Ovary (tissue), 9 donors: ENCODE measurements around the gene DNAAF8. TPM values are rescaled to one million over a fixed set of nuclear protein-coding genes. Genes with fewer than 3 reads are reported as not detected.

Source experiments
- DNase-seq, 5 donors: peaks; one replicate each; pipeline ENCODE4 v3.0.0-alpha.2; 2019 to 2020
- H3K27ac ChIP-seq, 2 donors: fragments of 200-600 bp; one replicate each; pipeline versions ENCODE4 v1.5.1 to v1.8.0; 2019 to 2022
- H3K27me3 ChIP-seq: fragments of 200-600 bp; one replicate; pipeline ENCODE4 v1.8.0; 2022
- H3K36me3 ChIP-seq: fragments of 200-600 bp; sonication (generic); one replicate; pipeline ENCODE4 v1.5.1; 2019
- H3K4me1 ChIP-seq: one replicate; pipeline ENCODE4 v1.8.1; 2013; ENCODE audit warnings: mild to moderate bottlenecking, moderate library complexity; ENCODE audit not compliant: insufficient read depth
- H3K4me3 ChIP-seq: fragments of 200-600 bp; sonication (generic); one replicate; pipeline ENCODE4 v1.5.1; 2017
- H3K9me3 ChIP-seq, 2 donors: fragments of 200-600 bp in 1 of 2; sonication (generic) in 1 of 2; one replicate each; pipeline versions ENCODE4 v1.5.1 to v1.8.1; 2013 to 2019; ENCODE audit warnings: mild to moderate bottlenecking in 1 of 2, moderate library complexity in 1 of 2
- CTCF ChIP-seq, 3 donors: fragments of 450-650 bp in 2 of 3; fragments of 200-600 bp in 1 of 3; IDR thresholded peaks; one replicate each; pipeline versions ENCODE4 v1.5.1 to v1.8.0; 2016 to 2022; ENCODE audit warnings: antibody characterized with exemption in 3 of 3, mild to moderate bottlenecking in 1 of 3
- EP300 ChIP-seq: sonication (generic); formaldehyde crosslinking; IDR thresholded peaks from one replicate; pipeline ENCODE4 v1.6.1; 2017; ENCODE audit warnings: antibody characterized with exemption
- POLR2A ChIP-seq: fragments of 450-650 bp; IDR thresholded peaks from one replicate; pipeline ENCODE4 v1.6.1; 2017; ENCODE audit warnings: antibody characterized with exemption, mild to moderate bottlenecking, moderate library complexity
- WGBS, 3 donors: extraction: QIAGEN DNeasy Blood & Tissue Kit in 1 of 3; methylation state at CpG; one replicate each; pipeline versions ENCODE4 v1.1.5 to v1.1.7; 2013 to 2017; 5-methylcytosine and 5-hydroxymethylcytosine counted together
- intact Hi-C, 4 donors: fragments of 100-400 bp; cut with DNase I; formaldehyde crosslinking; loops; one replicate each; pipeline versions ENCODE4 v1.11.0 to v1.15.1; 2022 to 2023
- polyA plus RNA-seq, 2 donors: library from polyadenylated mRNA; stranded (reverse); fragments of 200-250 nt in 1 of 2; fragments of 350-450 nt in 1 of 2; fragmentation: Illumina TruSeq in 1 of 2; extraction: RNeasy Lipid Tissue Mini Kit (QIAGEN cat#74804) in 1 of 2; gene quantifications; one replicate each; pipeline ENCODE4 v1.2.3, GENCODE V29; 2013 to 2014
- total RNA-seq, 7 donors: library from RNA; depleted of rRNA in 2 of 7; stranded (reverse); fragments of >200 nt in 2 of 7; fragmentation: NEBNext Ultra II Directional in 3 of 7; extraction: Animal tissue kit (Norgen Biotek cat#: 25700) in 3 of 7; gene quantifications; one replicate each; pipeline versions ENCODE4 v1.1.0 to v1.2.4, GENCODE V29; 2016 to 2023
- donor health status: DM: no; HTN: no; CAD: no; lungs with moderate emphysema.
- donor health status: DM: no; HTN: no; CAD: no.
- donor health status: Bipolar disorder and iron deficiency.
- donor health status: DM: yes; HTN: yes; CAD: no.
- donor health status: DM: no; HTN: no; CAD: no.
- donor health status: DM: yes; HTN: yes; CAD: no.

Gene DNAAF8
- total and polyA plus RNA-seq, 9 donors: 0.35 to 9.1 (median 1.2) TPM

- H3K9me3 ChIP-seq: no peaks in the 10 kb centered on the region
- no peak for DNase-seq
- intact Hi-C loops: no loop called here
- H3K27me3 ChIP-seq: no peaks in the 10 kb centered on the region
- TF ChIP-seq CTCF (IDR thresholded peaks at IDR 0.05) (no peak), EP300 (no peak), POLR2A (no peak)
- no peak overlapping the region for H3K27ac ChIP-seq
- WGBS, 3 donors: 85 to 87% (median 87%) methylated on average over 27 of the region's 27 CpGs
- H3K36me3 ChIP-seq: no peaks in the 10 kb centered on the region
- H3K4me3 ChIP-seq: no peak overlapping the region
- no peaks in the 10 kb centered on the region for H3K4me1 ChIP-seq
Observed at GRCh38 chr16:4686497-4687210, 47.7 kb upstream of the DNAAF8 start.

- H3K4me1 ChIP-seq: no peaks in the 10 kb centered on the region
- WGBS, 3 donors: 68 to 72% (median 69%) methylated on average over 8 of the region's 8 CpGs
- intact Hi-C loops: no loop called here
- no peak for DNase-seq
- no peak overlapping the region for H3K4me3 ChIP-seq
- no peaks in the 10 kb centered on the region for H3K27me3 ChIP-seq
- no peaks in the 10 kb centered on the region for H3K36me3 ChIP-seq
- no peak for TF ChIP-seq POLR2A
- no peak for TF ChIP-seq CTCF (IDR thresholded peaks at IDR 0.05)
- TF ChIP-seq EP300: no peak
- no peaks in the 10 kb centered on the region for H3K9me3 ChIP-seq
- no peak overlapping the region for H3K27ac ChIP-seq
Observed at GRCh38 chr16:4687416-4687815, 46.9 kb upstream of the DNAAF8 start.

GRCh38 chr16:4687946-4688673, 46.2 kb upstream of the DNAAF8 start:
- peak in 1 of 5 donors; percentile 44 for DNase-seq
- H3K4me1 ChIP-seq: no peaks in the 10 kb centered on the region

GRCh38 chr16:4688674-4689045, 45.7 kb upstream of the DNAAF8 start:
- intact Hi-C loops: no loop called here
- Histone ChIP-seq H3K27ac (no peak overlapping the region), H3K4me3 (no peak overlapping the region), H3K36me3 (no peaks in the 10 kb centered on the region), H3K9me3 (no peaks in the 10 kb centered on the region), H3K4me1 (no peaks in the 10 kb centered on the region), H3K27me3 (no peaks in the 10 kb centered on the region)
- WGBS, 3 donors: 82 to 92% (median 89%) methylated on average over 18 to 22 of the region's 22 CpGs
- DNase-seq: peak in 2 of 5 donors; percentile 35 to 40
- TF ChIP-seq EP300 (no peak), POLR2A (no peak), CTCF (IDR thresholded peaks at IDR 0.05) (no peak)

More at GRCh38 chr16:4687946-4688673, 46.2 kb upstream of the DNAAF8 start:
- no peaks in the 10 kb centered on the region for H3K36me3 ChIP-seq
- H3K27me3 ChIP-seq: no peaks in the 10 kb centered on the region
- no peaks in the 10 kb centered on the region for H3K9me3 ChIP-seq
- WGBS, 3 donors: 89 to 91% (median 90%) methylated on average over 38 to 39 of the region's 39 CpGs
- intact Hi-C loops: no loop called here
- TF ChIP-seq EP300: no peak
- H3K4me3 ChIP-seq: no peak overlapping the region
- H3K27ac ChIP-seq: no peak overlapping the region
